ENCODE data around the gene PLEKHG3. TPM values are rescaled to one million over a fixed set of nuclear protein-coding genes. Genes with fewer than 3 reads are reported as not detected.
A peak's percentile ranks its signal among the peaks of the same experiment; 100 is the strongest.

Gene PLEKHG3
- total RNA-seq, 1 experiment from 2014 or later = 11.2 TPM

GRCh38 chr14:64746298-64747250 is 42.4 kb downstream of the PLEKHG3 start:
- DNase-seq (ENCODE audit: low spot score) = no peak

GRCh38 chr14:64747327-64747726 is 43.1 kb downstream of the PLEKHG3 start:
- DNase-seq (ENCODE audit: low spot score) = no peak

- no peak for DNase-seq (ENCODE audit: low spot score)
Measured at GRCh38 chr14:64748521-64748920, 44.3 kb downstream of the PLEKHG3 start.

- no peak for DNase-seq (ENCODE audit: low spot score)
Measured at GRCh38 chr14:64748995-64749714, 44.9 kb downstream of the PLEKHG3 start.

- DNase-seq (ENCODE audit: low spot score) = no peak
Measured at GRCh38 chr14:64752909-64753308, 48.7 kb downstream of the PLEKHG3 start.

GRCh38 chr14:64753374-64753773 is 49.1 kb downstream of the PLEKHG3 start:
- DNase-seq (ENCODE audit: low spot score) = no peak

GRCh38 chr14:64753999-64754398 is 49.8 kb downstream of the PLEKHG3 start:
- no peak for DNase-seq (ENCODE audit: low spot score)

GRCh38 chr14:64754685-64755084 is 50.5 kb downstream of the PLEKHG3 start:
- DNase-seq (ENCODE audit: low spot score) = no peak

GRCh38 chr14:64755781-64756221 is 51.6 kb downstream of the PLEKHG3 start:
- DNase-seq (ENCODE audit: low spot score) = peak; percentile 85

- no peak for DNase-seq (ENCODE audit: low spot score)
Measured at GRCh38 chr14:64756712-64757111, 52.5 kb downstream of the PLEKHG3 start.

- DNase-seq (ENCODE audit: low spot score) = no peak
Measured at GRCh38 chr14:64757601-64758000, 53.4 kb downstream of the PLEKHG3 start.

GRCh38 chr14:64758025-64758521 is 53.8 kb downstream of the PLEKHG3 start:
- peak; percentile 31 for DNase-seq (ENCODE audit: low spot score)

GRCh38 chr14:64758691-64759554 is 54.7 kb downstream of the PLEKHG3 start:
- DNase-seq (ENCODE audit: low spot score) = peak; percentile 74

GRCh38 chr14:64759555-64759938 is 55.3 kb downstream of the PLEKHG3 start:
- DNase-seq (ENCODE audit: low spot score) = no peak

- DNase-seq (ENCODE audit: low spot score) = no peak
Measured at GRCh38 chr14:64760146-64760755, 56.0 kb downstream of the PLEKHG3 start.

- DNase-seq (ENCODE audit: low spot score) = no peak
Measured at GRCh38 chr14:64760916-64761315, 56.7 kb downstream of the PLEKHG3 start.

GRCh38 chr14:64761441-64762043 is 57.3 kb downstream of the PLEKHG3 start:
- no peak for DNase-seq (ENCODE audit: low spot score)

GRCh38 chr14:64762044-64763034 is 58.1 kb downstream of the PLEKHG3 start:
- DNase-seq (ENCODE audit: low spot score) = peak; percentile 76

GRCh38 chr14:64763085-64763782 is 59.0 kb downstream of the PLEKHG3 start:
- DNase-seq (ENCODE audit: low spot score) = no peak
